Suppressor macrophage treated with lipopolysaccharide for 4 hours (primary cell): ENCODE results near the gene VIPR2.
"Not testable (repeated sequence)": the region's sequence is repeated elsewhere in the genome, so short reads cannot be mapped to it uniquely, and the experiment has no call there.

Source experiments
- DNase-seq: peaks from one replicate; pipeline ENCODE4 v3.0.0-alpha.2; 2020

Gene VIPR2

GRCh38 chr7:159137906-159138305 is 6.8 kb downstream of the VIPR2 start:
- no peak for DNase-seq

- DNase-seq, result no peak
Measured at GRCh38 chr7:159136846-159137245, 7.8 kb downstream of the VIPR2 start.

GRCh38 chr7:159136442-159136841 is 8.2 kb downstream of the VIPR2 start:
- DNase-seq, result no peak

- no peak for DNase-seq
Measured at GRCh38 chr7:159136013-159136412, 8.7 kb downstream of the VIPR2 start.

- not testable (repeated sequence) for DNase-seq
Measured at GRCh38 chr7:159132670-159133443, 11.8 kb downstream of the VIPR2 start.

- DNase-seq, result no peak
Measured at GRCh38 chr7:159130820-159131219, 13.8 kb downstream of the VIPR2 start.

- no peak for DNase-seq
Measured at GRCh38 chr7:159130199-159130775, 14.4 kb downstream of the VIPR2 start.

- no peak for DNase-seq
Measured at GRCh38 chr7:159128767-159129166, 15.9 kb downstream of the VIPR2 start.

- no peak for DNase-seq
Measured at GRCh38 chr7:159127691-159128642, 16.7 kb downstream of the VIPR2 start.

GRCh38 chr7:159126311-159127260 is 18.1 kb downstream of the VIPR2 start:
- DNase-seq, result no peak

- no peak for DNase-seq
Measured at GRCh38 chr7:159125955-159126270, 18.8 kb downstream of the VIPR2 start.

- no peak for DNase-seq
Measured at GRCh38 chr7:159125104-159125954, 19.3 kb downstream of the VIPR2 start.

- not testable (repeated sequence) for DNase-seq
Measured at GRCh38 chr7:159123793-159124192, 20.9 kb downstream of the VIPR2 start.

- DNase-seq, result not testable (repeated sequence)
Measured at GRCh38 chr7:159123294-159123693, 21.4 kb downstream of the VIPR2 start.

- no peak for DNase-seq
Measured at GRCh38 chr7:159122276-159122675, 22.4 kb downstream of the VIPR2 start.

GRCh38 chr7:159121476-159121875 is 23.2 kb downstream of the VIPR2 start:
- no peak for DNase-seq

GRCh38 chr7:159121068-159121467 is 23.6 kb downstream of the VIPR2 start:
- DNase-seq, result no peak

GRCh38 chr7:159120540-159120919 is 24.1 kb downstream of the VIPR2 start:
- DNase-seq, result no peak

- no peak for DNase-seq
Measured at GRCh38 chr7:159119851-159120539, 24.7 kb downstream of the VIPR2 start.

- no peak for DNase-seq
Measured at GRCh38 chr7:159119026-159119741, 25.5 kb downstream of the VIPR2 start.
